GM19328 (cell line): ENCODE results near the gene ZNF879.
A peak's percentile ranks its signal among the peaks of the same experiment; 100 is the strongest.

Source experiments
- ATAC-seq: cut with Tn5 transposase; IDR thresholded peaks from one replicate; pipeline ENCODE4 v1.9.1; 2021; ENCODE audit warnings: mild to moderate bottlenecking, moderate library complexity; ENCODE audit not compliant: unreplicated experiment

Gene ZNF879

DNA sequence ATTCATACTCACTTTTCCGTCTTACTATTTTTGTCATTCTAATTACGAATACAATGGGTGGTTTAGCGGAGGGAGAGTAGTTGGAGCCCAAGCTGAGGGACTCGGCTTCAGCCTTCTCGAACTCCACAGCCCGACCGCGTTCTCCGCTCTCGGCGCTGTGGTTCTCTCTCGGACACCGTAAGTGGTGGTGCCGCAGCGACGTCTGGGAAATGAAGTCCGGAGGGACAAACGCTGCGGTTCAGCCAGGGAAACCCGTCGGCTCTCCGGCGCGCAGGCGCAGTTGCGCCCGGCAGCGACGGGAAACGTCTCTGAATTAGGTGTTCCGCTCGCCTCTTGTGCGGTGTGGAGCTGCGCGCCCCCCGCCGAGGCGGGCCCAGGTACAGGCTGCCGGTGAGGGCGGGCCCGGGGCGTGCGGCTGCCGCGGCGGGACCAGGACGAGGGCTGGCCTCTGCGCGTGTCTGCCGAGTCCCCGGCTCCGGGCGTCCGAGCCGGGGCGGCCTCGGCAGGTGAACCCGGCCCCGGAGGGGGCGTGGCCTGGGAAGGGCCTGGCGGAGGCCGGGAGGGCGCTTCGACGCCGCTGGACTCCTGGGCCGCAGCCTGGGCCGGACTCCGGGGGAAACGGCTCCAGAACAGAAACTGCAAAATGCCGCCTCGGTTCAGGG, at the start of gene ZNF879:
Gene ZNF879, plus strand, starts transcription at position 277 of the 662 bp plus-strand sequence. CDS start 1,201 bp downstream, outside the sequence.
- peak; percentile 92 for ATAC-seq

DNA sequence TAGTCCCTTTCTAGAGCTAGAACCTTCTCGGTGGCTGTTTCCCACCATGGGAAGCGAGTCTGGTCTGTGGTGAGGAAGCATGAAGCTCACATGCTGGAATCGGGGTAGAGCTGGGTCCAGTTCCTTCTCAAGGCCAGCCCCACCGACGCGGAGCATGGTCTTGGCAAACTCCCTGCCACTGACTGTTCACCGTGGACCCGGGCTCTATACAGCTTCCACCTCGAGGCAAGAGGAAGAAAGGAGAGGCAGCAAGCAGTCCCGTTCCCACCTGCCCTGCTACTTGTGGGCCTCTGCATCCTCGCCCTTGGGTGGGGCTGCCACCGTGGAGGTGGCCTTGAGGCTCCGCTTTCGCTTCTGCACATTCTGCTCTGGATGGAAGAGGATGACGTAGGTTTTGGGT, 42.2 kb upstream of the ZNF879 start:
- no peak for ATAC-seq

DNA sequence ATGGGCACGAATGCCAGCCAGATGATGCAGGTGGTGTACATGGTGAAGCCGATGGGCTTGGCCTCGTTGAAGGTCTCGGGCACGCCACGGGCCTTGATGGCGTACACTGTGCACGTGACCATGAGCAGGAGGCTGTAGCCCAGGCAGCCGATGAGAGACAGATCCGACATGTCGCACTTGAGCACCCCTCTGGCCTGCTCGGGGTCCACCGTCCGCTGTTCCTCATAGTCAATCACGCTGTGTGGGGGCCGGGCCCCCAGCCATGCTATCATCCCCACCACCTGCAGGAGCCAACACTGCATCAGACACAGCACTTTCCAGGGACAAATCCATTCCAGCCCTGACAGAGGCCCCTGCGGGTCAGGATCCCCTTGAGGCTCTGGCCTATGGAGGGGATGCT, 40.7 kb upstream of the ZNF879 start:
- ATAC-seq = no peak

DNA sequence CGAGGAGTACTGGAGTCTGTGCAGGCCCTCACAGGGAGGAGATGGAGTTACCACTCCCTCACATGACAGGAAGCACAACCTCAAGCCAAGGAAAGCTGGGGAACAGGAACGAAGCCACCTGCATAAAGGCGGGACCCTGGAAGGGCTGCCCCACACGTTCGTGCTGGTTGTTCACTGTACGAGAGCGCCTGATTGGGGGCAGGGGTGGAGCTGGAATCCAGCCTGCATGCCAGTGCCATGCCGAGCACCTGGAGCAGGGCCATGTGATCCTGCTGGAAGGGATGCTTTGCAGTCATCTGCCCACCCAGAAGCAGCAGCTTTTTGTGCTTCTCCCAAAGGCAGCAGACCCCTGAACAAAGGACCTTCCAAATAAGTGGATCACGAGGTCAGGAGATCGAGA, 39.9 kb upstream of the ZNF879 start:
- no peak for ATAC-seq

DNA sequence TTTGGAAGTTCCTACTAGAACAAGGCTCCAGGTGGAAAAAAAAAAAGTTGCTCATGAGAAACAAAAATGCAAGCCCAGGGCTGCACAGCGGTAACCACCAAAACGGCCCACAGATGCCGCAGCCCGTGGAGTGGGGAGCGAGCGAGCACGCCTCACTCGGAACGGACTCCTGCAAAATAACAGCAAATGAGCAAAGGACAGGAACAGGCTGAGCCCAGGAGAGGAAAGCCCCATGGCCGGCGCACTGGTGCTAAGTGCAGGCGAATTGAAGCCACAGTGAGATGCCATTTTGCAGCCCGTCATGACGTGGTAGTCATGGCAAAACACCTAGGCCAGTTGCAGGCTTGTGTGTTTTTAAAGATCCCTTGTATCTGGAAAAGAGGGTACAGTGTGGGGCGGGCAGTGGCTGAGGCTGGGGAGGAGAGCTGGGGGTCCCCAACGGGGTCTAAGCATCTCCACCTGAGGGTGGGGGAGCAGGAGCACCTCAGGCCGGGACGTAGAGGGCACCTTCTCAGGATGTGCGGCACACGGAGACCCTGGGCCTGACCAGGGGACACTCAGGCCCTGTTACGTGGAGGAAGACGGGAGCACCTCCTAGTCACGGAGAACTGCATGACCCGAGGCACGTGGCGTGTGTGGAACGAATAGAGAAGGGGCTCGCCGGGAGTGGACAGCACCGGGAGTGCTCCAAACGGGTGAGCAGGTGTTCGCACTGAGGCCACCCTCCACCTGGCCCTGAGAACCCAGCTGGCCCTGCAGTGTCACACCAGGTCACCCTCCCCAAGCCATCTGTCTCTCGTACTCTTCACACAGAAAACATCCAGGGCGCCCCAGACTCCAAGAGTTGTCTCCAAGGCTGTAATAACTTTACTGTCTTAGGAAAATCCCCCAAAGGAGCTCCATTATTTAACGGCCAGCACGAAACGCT, 39.2 kb upstream of the ZNF879 start:
- no peak for ATAC-seq

DNA sequence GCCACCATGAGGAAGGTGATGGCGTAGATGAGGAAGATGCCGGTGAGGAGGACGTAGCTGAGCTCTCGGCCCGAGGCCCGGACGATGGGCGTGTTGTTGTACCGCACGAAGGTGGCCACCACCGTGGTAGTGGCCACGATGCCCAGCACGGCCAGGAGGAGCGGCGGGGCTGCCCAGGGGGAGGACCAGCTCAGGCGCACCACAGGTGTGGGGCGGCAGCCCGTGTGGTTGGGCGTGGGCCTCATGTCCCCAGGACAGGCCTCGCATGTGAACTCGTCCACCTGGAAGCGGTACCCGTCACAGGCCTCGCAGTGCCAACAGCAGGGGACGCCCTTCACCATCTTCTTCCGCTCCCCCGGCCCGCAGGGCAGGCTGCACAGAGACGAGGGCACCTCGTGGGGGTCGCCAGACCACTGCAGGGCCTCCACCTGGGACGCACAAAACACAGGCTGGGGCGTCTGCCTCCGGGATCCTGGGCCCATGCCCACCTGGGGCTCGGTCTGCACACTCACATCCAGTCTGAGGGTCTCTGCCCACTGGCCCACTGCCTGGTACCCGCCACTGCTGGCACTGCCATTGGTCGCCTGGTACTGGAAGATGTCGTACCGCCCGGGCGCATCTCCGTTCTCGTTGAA, 37.2 kb upstream of the ZNF879 start:
- ATAC-seq = no peak

DNA sequence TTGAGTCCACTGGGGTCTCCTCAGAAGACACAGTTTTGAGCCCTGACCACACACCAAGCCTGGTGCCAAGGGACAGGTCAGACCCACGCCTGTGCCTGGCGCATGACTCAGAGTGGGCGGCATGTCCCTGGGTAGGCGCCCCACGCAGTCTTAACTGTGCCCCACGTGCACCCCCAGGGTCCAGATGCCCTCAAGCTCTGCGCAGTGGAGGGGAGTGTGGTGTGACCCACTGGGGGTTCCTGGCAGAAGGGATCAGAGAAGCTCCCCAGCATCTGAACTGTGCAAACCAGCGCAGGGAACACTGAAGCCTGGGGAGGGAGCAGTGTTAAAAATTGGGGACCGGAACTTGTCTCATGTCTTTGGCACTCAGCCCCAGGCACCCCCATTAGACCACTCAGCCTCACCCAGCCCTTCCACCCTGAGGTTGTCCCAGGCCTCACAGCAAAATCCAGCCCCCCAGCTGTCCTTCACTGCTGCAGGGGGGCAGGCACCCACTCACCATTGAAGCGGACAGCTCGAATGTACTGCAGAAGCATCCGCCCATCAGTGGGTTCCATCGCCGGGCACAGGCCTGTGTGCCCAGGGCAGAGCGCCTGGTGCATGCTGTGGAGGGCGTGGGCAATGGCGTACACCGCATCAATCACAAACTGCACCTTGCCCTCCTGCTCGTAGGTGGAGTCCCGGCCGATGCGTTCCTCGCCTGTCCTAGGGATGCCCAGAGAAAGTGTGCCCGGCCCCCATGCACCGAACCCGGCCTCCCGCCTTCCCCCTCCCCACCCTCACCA, 35.0 kb upstream of the ZNF879 start:
- ATAC-seq = no peak

DNA sequence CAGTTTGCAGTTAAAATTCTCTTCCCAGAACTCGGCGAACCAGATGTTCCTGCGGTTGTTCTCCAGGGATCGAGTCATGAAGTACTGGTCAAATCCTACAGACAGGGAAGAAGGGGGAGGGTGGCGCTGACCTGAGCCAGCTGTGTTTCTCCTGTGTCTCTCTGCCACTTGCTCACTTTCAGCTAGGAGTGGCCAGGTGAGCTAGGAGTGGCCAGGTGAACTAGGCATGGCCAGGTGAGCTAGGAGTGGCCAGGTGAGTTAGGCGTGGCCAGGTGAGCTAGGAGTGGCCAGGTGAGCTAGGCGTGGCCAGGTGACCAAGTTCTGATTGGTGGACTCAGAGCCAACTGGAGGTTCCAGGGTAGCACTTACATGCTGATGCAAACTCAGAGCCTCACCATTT, 34.3 kb upstream of the ZNF879 start:
- no peak for ATAC-seq

DNA sequence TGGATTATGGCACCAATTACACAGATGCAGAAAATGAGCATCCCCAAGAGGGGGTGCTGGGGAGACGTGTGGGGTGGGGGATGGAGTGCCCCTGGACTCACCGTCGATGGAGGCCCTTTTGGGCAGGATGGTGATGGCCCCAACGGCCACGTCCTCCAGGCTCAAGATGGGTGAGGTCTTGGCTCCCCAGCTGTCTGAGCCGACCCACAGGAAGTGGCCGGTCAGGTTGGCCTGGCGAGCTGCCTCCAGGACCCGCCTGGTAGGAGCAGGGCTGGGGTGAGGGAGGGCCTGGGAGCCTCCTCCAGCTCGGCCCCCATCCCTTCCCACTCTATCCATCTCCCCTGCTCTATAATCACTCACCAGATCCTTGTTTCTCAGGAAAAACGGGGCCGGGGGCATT, 33.1 kb upstream of the ZNF879 start:
- ATAC-seq = no peak

DNA sequence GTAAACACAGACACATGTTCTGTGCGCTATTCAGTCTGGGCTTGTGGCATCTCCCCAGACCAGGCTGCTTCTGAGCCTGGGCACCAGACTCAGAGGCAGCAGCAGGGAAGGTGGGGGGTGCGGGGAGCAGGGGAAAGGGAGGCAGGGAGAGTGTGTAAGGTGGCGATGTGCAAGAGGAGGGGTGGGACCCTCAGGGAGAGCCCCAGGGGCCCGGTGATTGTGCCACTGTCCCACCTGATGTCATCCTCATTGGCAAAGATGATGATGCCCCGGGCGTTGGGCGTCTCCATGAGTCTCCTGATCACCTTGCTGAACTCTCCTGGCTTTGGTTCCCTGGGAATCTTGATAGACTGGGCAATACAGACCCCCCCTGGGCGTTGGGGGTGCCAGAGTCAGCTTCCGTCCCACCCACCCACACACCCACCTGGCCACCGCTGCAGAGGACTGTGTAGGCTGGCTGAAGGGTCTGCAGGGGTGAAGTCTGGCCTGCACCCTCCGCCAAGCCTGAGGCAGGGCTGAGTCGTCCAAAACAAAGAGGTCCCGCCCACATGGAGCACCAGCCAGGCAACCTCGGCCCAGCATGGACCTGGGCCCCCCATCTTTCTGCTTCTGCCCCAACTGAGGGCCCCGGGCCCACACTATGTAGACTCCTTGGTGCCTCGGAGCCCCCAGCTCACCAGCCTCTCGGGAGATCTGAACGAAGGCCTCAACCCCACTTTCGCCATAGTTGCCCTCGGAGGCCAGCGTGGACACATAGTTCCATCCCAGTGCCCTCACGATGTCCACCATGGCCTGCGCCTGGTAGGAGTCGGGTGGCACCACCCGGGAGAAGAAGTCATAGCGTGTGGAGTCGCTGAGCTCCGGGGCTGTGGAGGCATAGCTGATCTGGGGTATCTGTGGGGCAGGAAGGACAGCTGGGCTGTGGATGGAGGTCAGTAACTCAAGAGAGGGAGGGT, 32.1 kb upstream of the ZNF879 start:
- ATAC-seq = no peak

DNA sequence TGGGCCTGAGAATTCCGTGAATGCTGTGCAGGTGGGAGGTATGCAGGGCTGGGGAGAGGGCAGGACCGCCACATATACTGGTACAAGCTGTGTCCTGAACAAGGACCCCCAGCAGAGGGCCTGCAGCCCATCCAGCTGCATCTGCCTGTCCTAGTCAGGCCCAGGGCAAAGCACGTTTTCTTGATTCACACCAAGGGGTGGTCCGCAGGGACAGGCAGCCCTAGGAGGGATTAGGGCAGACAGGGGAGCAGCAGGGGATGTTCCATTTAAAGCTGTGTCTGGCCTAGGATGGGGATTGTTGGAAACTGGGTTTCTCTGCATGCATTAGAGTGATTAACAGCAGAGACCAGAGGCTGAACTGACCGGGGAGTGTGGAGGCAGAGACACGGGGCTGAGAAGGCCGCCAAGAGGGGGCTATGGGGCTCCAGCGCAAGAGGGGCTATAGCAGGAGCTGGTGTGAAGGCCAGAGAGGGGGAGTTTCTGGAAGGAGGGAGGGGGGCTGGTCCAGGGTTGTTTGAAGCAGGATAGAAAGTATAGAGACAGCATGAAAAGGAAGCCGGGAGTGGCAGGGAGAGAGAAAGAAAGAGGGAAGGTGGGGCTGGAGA, 31.2 kb upstream of the ZNF879 start:
- ATAC-seq = no peak

DNA sequence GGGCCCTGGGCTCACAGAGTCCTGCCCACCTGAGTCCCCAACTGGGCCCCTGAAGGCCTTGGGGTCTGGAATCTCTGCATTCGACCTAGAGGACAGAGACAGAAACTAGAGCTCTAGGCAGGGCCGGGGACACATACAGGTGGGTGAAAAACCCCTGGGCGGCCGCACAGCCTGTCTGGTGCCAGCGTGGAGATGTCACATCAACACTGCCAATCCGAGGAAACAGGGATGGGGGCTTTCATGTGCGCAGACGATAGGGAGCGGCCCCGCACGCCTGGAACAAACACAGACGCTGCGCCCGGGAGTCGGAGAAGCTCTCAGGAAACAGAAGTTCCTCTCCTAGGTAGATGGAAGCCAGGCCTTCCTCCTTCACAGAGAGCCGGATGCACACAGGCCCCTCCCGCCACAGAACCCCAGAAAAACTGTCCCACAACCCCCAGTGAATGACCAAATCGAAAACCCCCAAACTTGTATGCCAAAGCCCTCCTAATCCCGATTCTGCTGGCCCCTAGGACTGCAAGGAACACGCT, 30.3 kb upstream of the ZNF879 start:
- no peak for ATAC-seq

DNA sequence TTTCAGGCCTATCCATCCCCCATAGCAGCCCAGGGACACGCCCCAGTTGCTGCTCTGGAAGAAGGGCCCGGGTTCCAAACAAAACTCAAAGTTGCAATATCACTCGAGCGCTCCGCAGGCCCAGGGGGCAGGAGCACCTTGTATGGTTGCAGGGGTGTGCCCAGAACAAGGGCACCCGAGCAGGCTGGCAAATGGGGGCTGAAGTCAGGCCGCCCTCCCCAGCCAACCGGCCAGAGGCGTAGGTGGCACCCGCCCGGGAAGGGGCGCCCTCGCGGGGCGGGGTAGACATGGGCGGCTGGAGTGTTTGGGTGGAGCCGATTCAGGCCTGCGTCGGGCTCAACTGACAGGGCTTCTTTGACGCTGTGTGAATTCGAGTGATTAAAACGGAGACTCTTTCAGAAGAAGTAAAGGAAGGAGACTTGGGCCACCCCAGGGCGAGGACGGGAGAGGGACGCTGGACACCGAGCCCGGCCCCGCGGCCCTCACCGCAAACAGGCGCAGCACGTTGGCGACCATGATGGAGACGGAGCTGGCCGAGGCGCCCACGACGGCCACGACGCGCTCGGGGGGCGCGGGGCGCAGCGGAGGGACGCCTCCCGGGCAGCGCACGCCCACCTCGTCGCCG, 29.5 kb upstream of the ZNF879 start:
- no peak for ATAC-seq

DNA sequence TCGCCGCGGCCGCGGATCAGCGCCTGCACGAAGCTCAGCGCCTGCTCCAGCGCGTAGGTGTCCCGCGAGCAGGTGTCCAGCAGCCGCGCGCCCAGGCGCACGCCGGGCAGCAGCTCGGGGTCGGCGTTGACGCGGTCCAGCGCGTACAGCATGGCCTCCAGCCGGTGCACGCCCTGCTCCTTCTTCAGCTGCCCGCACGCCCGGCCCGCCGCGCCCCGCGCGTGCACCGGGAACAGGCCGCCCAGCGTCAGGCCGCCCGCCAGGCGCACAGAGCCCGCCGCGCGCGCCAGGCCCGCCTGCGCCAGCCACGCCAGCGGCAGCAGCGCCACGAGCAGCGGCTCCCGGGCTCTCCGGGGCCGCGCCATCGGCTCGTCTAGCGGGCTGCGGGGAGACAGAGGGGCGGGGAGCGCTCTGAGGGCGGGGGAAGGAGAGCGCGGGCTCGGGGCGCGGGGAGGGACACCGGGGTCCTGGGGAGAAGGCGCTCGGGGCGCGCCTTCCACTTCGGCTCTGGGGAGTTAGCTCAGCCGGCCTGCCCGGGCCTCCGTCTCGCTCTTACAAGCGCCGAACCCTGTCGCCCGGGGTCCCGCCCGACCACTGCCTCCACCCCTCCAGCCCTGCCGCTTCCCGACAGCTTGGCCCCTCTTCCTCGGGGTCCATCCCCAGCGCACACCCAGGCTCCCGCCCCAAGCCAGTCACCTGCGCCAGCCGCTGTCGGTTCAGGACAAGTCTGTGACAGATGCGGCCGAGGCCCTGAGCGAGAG, 28.8 kb upstream of the ZNF879 start, which contains the start of gene GRM6:
Gene GRM6, minus strand, starts transcription at position 741 of the 761 bp plus-strand sequence. Its CDS starts 376 bp downstream, at position 365.
- no peak for ATAC-seq

DNA sequence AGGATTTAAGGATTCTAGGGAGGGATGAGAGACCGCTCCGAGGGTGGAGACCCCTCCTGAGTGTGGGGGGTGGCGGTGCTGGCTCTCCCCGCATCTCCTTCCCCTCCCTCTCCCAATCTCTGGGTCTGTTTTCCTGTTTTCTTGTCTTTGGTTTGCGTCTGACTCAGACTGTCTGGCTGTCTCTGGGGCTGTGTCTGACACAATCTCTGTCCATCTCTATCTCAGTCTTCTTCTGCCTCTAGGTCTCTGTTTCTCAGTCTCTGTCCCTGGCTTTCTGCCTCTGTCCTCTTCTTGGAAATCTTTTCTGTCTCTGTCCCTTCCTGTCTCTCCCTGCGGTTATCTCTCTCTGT, 28.3 kb upstream of the ZNF879 start:
- ATAC-seq = no peak

DNA sequence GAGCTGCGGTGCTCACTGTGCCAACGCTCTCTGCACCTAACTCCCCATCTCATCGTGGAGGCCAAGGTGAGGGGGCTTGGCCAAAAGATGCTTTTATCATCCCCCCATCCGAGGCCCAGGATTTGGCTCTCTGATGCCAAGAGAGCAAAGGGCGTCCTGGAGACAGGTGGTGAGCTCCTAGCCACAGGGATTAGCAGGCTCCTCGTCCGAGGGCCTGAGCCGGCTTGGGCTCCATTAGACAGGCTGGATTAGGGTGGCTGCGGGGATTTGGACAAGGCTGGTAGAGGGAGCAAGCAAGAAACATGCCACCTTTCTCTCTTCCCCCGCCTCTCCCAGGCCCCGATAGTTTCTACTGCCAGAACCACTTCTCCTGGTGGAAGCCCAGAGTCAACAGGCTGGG, 27.4 kb upstream of the ZNF879 start:
- ATAC-seq = no peak

DNA sequence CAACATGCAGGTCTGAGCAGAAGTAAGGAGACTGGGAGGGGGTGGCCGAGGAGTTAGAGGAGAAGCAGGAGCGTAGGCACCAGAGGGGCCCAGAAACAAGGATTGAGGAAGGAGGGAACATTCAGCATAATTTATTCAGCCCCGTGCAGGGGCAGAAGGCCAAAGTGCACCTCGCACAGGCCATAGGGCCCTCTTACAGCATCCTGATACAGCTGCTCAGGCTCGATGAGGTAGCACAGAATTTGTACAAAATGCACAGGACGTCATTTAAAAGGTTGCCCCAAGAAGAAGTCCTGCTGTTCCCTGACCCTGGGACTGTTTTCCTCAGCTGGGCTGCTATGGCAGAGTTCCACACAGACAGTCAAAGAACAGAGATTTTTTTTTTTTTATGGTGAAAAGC, 26.4 kb upstream of the ZNF879 start:
- ATAC-seq = no peak

DNA sequence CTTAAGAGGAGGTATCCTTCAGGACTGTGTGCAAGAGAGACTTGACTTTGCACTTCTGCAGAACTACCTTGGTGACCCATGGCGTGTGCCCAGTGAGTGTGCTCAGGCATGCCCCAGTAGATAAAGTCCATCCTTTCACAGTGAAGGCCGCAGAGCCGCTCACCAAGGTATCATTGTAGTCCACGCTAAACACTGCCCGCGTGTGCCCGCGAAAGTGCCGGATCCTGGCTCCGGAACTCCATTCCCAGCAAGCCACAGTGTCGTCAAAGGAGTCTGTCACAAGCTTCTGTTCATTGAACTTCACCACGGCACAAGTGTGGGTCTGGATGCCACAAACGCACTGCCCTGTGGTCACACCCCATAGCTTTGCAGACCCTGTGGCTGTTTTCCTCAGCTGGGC, 25.2 kb upstream of the ZNF879 start:
- ATAC-seq = no peak
